ENCODE measurements around the gene CRACDL. TPM values are rescaled to one million over a fixed set of nuclear protein-coding genes. Genes with fewer than 3 reads are reported as not detected.

The CRACDL gene
- total and polyA plus RNA-seq, 8 donors: 3.6 to 11.0 (median 6.0) TPM

DNA sequence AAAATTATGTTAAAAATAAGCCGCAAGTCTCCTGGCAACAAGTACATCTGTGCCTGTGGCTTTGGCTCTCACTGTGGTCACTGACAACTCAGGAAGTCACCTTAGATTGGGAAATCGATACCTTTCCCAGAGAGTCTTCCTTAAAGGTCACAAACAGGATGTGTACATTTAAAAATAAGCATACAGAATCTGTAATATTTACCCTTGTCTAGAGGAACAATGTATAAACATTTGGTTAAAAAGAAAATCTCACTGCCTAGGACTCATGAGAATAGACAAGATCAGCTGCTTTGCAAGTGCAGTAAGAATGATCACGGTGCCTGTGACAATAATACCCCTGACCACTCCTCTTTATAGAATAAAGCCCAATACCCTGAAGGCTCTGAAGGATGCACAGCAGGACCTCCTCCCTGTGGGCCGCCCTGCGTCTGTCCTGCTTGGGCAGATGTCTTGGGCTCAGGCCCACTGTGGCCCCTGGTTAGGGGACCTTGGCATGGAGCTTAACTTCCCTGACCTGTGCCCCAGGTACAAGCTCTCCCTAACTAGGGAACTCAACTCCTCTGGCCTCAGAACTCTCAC is 107.1 kb downstream of the CRACDL start:
- intact Hi-C loops (cut with DNase I): no loop called here
- ATAC-seq (peak in 1 of 4 donors; percentile 13), DNase-seq (no peak), FAIRE-seq (no peak)
- Histone ChIP-seq H3K4me1 (no peaks in the 10 kb centered on the region), H3K4me3 (no peak overlapping the region), H3K27me3 (no peaks in the 10 kb centered on the region), H3K9me3 (no peaks in the 10 kb centered on the region), H3K36me3 (no peaks in the 10 kb centered on the region), H3K27ac (no peak overlapping the region)
- TF ChIP-seq, protein P1, sequence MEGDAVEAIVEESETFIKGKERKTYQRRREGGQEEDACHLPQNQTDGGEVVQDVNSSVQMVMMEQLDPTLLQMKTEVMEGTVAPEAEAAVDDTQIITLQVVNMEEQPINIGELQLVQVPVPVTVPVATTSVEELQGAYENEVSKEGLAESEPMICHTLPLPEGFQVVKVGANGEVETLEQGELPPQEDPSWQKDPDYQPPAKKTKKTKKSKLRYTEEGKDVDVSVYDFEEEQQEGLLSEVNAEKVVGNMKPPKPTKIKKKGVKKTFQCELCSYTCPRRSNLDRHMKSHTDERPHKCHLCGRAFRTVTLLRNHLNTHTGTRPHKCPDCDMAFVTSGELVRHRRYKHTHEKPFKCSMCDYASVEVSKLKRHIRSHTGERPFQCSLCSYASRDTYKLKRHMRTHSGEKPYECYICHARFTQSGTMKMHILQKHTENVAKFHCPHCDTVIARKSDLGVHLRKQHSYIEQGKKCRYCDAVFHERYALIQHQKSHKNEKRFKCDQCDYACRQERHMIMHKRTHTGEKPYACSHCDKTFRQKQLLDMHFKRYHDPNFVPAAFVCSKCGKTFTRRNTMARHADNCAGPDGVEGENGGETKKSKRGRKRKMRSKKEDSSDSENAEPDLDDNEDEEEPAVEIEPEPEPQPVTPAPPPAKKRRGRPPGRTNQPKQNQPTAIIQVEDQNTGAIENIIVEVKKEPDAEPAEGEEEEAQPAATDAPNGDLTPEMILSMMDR (IDR thresholded peaks at IDR 0.05): no peak
- WGBS, 2 donors: 76 to 80% methylated on average over 5 of the region's 5 CpGs

DNA sequence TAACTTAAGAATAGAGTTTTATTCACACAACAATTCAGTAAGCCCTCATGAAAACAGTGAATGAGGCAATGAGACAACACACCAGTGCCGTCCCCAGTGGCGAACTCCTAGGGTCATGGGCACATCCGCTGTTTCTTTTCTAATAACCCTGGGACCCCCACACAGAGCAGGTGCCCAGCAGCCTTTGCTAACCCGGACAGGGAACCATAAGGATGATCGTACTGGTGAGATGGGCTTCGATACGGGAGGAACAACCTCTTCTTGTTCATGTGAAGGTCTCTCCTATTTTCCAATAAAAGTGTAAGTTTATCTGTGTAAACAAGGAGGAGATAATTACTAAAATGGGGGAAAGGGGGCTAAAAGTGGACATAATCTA is 107.7 kb downstream of the CRACDL start:
- DNase-seq (no peak), FAIRE-seq (no peak), ATAC-seq (no peak)
- Histone ChIP-seq H3K9me3 (no peaks in the 10 kb centered on the region), H3K4me3 (no peak overlapping the region), H3K36me3 (no peaks in the 10 kb centered on the region), H3K27ac (no peak overlapping the region), H3K4me1 (no peaks in the 10 kb centered on the region), H3K27me3 (no peaks in the 10 kb centered on the region)
- intact Hi-C loops (cut with DNase I): no loop called here
- 93 to 94% methylated on average over 7 of the region's 7 CpGs for WGBS, 2 donors
- TF ChIP-seq, protein P1 (IDR thresholded peaks at IDR 0.05): no peak

- Histone ChIP-seq H3K36me3 (no peaks in the 10 kb centered on the region), H3K27ac (no peak overlapping the region), H3K9me3 (no peaks in the 10 kb centered on the region), H3K4me3 (no peak overlapping the region), H3K27me3 (no peaks in the 10 kb centered on the region), H3K4me1 (no peaks in the 10 kb centered on the region)
- TF ChIP-seq, protein P1 (IDR thresholded peaks at IDR 0.05): no peak
- ATAC-seq: no peak
- DNase-seq: no peak
- WGBS, 2 donors: 84 to 87% methylated on average over 11 of the region's 11 CpGs
- intact Hi-C loops (cut with DNase I): no loop called here
- no peak for FAIRE-seq
These were observed 108.2 kb downstream of the CRACDL start for GRCh38 chr2:98827625-98828368.

- intact Hi-C loops (cut with DNase I): no loop called here
- Histone ChIP-seq H3K27ac (no peak overlapping the region), H3K27me3 (no peaks in the 10 kb centered on the region), H3K36me3 (no peaks in the 10 kb centered on the region), H3K4me1 (no peaks in the 10 kb centered on the region), H3K9me3 (no peaks in the 10 kb centered on the region), H3K4me3 (no peak overlapping the region)
- FAIRE-seq (no peak), DNase-seq (no peak), ATAC-seq (no peak)
- 90 to 95% methylated on average over 15 of the region's 15 CpGs for WGBS, 2 donors
- TF ChIP-seq, protein P1 (IDR thresholded peaks at IDR 0.05): no peak
These were observed 109.2 kb downstream of the CRACDL start for GRCh38 chr2:98826856-98827255.

DNA sequence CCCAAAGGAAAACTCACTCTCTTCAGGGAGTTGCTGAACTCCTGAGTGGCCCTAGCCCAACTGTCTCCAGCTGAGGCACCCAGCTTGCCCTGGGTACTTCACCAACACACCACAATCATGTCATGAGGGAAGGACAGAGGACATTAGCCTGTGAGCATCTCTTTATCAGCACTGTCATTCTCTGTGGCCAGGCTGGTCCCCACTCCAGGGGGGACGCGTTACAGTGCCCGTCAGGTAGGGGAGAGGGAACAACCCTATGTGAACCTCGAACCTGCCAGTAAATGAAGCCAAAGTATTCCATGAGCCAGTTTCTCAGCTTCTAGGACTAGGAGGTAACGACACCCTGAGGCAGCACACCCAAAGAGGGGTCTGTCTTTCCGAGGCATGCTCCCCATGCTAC is 110.2 kb downstream of the CRACDL start:
- DNase-seq (no peak), FAIRE-seq (no peak), ATAC-seq (no peak)
- Histone ChIP-seq H3K4me3 (no peak overlapping the region), H3K36me3 (no peaks in the 10 kb centered on the region), H3K27me3 (no peaks in the 10 kb centered on the region), H3K4me1 (no peaks in the 10 kb centered on the region), H3K9me3 (no peaks in the 10 kb centered on the region), H3K27ac (no peak overlapping the region)
- TF ChIP-seq, protein P1 (IDR thresholded peaks at IDR 0.05): no peak
- WGBS, 2 donors: 92 to 94% methylated on average over 6 of the region's 6 CpGs
- intact Hi-C loops (cut with DNase I): no loop called here

Data from pancreas (tissue), 10 donors.